Activated CD8-positive, alpha-beta T cell treated with anti-CD3 and anti-CD28 coated beads for 36 hours (primary cell): ENCODE data around the gene GSE1. TPM values are rescaled to one million over a fixed set of nuclear protein-coding genes. Genes with fewer than 3 reads are reported as not detected.

Source experiments
- ATAC-seq: fragments of 200-7000 bp; cut with Tn5 transposase; one replicate; pipeline ENCODE4 v1.10.0; 2021; ENCODE audit warnings: mild to moderate bottlenecking, moderate library complexity
- CTCF ChIA-PET: fragments of 350-600 bp; sonication (Branson Sonifier 250); formaldehyde crosslinking; loops from one replicate; lab custom pipeline; 2021; ENCODE audit warnings: antibody characterized with exemption; lab: Charles Lee
- POLR2A ChIA-PET: fragments of 350-600 bp; sonication (Branson Sonifier 250); formaldehyde crosslinking; loops from one replicate; lab custom pipeline; 2021; ENCODE audit warnings: antibody characterized with exemption; lab: Charles Lee
- DNase-seq: peaks from one replicate; pipeline ENCODE4 v3.0.0-alpha.2; 2020
- H3K27ac Mint-ChIP-seq: one replicate; pipeline ENCODE4 v1.8.0; 2021; ENCODE audit warnings: mild to moderate bottlenecking, mixed read lengths
- H3K27me3 Mint-ChIP-seq: one replicate; pipeline ENCODE4 v1.8.0; 2021; ENCODE audit warnings: mixed read lengths
- H3K36me3 Mint-ChIP-seq: one replicate; pipeline ENCODE4 v1.8.0; 2021; ENCODE audit warnings: low read depth, mixed read lengths
- H3K4me1 Mint-ChIP-seq: one replicate; pipeline ENCODE4 v1.8.0; 2021; ENCODE audit warnings: low read depth, mixed read lengths
- H3K4me3 Mint-ChIP-seq: one replicate; pipeline ENCODE4 v1.8.0; 2021; ENCODE audit warnings: mild to moderate bottlenecking, moderate library complexity, mixed read lengths
- H3K9me3 Mint-ChIP-seq: one replicate; pipeline ENCODE4 v1.8.0; 2021; ENCODE audit warnings: mixed read lengths
- intact Hi-C: fragments of 100-400 bp; cut with micrococcal nuclease; formaldehyde crosslinking; loops from one replicate; pipeline ENCODE4 v1.10.0; 2022
- total RNA-seq, 2 experiments: library from RNA; stranded (reverse); gene quantifications; one replicate each; pipeline ENCODE4 v1.2.3, GENCODE V29; 2021
- TF ChIP-seq, protein P1 (sequence below): fragments of 200-600 bp; IDR thresholded peaks from one replicate; pipeline ENCODE4 v1.8.0; 2022; ENCODE audit warnings: antibody characterized with exemption, mild to moderate bottlenecking

The GSE1 gene
- total RNA-seq, 2 experiments from 2014 or later = 33.6 to 34.5 TPM

- POLR2A ChIA-PET = no interaction called here
- Mint-ChIP-seq H3K27ac (no peak overlapping the region), H3K9me3 (no peaks in the 10 kb centered on the region), H3K36me3 (peaks cover 29% of the 10 kb centered on the region), H3K4me1 (no peaks in the 10 kb centered on the region), H3K27me3 (no peaks in the 10 kb centered on the region), H3K4me3 (no peak overlapping the region)
- TF ChIP-seq, protein P1, sequence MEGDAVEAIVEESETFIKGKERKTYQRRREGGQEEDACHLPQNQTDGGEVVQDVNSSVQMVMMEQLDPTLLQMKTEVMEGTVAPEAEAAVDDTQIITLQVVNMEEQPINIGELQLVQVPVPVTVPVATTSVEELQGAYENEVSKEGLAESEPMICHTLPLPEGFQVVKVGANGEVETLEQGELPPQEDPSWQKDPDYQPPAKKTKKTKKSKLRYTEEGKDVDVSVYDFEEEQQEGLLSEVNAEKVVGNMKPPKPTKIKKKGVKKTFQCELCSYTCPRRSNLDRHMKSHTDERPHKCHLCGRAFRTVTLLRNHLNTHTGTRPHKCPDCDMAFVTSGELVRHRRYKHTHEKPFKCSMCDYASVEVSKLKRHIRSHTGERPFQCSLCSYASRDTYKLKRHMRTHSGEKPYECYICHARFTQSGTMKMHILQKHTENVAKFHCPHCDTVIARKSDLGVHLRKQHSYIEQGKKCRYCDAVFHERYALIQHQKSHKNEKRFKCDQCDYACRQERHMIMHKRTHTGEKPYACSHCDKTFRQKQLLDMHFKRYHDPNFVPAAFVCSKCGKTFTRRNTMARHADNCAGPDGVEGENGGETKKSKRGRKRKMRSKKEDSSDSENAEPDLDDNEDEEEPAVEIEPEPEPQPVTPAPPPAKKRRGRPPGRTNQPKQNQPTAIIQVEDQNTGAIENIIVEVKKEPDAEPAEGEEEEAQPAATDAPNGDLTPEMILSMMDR = no peak
- ATAC-seq (no peak), DNase-seq (no peak)
- CTCF ChIA-PET = no interaction called here
- intact Hi-C loops = no loop called here
Measured at GRCh38 chr16:85665373-85665740, 52.2 kb downstream of the GSE1 start.

DNA sequence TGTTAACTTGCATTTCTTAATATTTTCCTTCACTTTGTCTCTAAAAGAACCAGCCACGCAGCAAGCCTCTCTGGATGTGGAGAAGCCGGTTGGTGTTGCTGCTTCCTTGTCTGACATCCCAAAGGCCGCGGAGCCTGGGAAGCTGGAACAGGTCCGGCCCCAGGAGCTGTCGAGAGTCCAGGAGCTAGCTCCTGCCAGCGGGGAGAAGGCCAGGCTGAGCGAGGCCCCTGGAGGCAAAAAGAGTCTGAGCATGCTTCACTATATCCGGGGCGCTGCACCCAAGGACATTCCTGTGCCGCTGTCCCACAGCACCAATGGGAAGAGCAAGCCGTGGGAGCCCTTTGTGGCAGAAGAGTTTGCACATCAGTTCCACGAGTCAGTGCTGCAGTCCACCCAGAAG, 52.8 kb downstream of the GSE1 start:
- H3K4me3 Mint-ChIP-seq = no peak overlapping the region
- intact Hi-C loops = no loop called here
- ATAC-seq (no peak), DNase-seq (no peak)
- no peaks in the 10 kb centered on the region for H3K4me1 Mint-ChIP-seq
- peaks cover 32% of the 10 kb centered on the region for H3K36me3 Mint-ChIP-seq
- H3K27ac Mint-ChIP-seq = no peak overlapping the region
- TF ChIP-seq, protein P1 = no peak
- ChIA-PET POLR2A (no interaction called here), CTCF (no interaction called here)
- no peaks in the 10 kb centered on the region for H3K9me3 Mint-ChIP-seq
- no peaks in the 10 kb centered on the region for H3K27me3 Mint-ChIP-seq

DNA sequence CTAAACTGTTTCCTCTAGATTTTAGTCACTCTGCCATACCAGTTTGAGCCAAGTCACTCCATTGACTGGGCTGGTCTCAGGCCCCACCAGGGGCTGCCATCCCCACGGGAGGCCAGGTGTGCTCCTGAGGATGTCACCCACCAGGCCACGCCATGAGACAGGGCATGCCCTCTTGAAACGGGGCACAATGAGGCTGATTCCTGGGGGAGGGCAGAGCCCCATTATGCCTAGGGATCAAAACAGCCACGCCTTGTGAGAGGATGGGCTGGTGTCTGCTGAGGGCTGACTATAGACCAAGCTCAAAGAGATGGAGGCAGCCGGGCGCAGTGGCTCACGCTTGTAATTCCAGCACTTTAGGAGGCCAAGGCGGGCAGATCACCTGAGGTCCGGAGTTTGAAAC, 54.1 kb downstream of the GSE1 start:
- POLR2A ChIA-PET = interaction anchor here (1.5 kb wide), 1 partner anchor 25 kb away, joined by 3 read pairs; no protein-coding TSS in a partner anchor
- H3K4me1 Mint-ChIP-seq = no peaks in the 10 kb centered on the region
- H3K36me3 Mint-ChIP-seq = peaks cover 39% of the 10 kb centered on the region
- no peak overlapping the region for H3K27ac Mint-ChIP-seq
- CTCF ChIA-PET = interaction anchor here (1.2 kb wide), 1 partner anchor 11 kb away, joined by 3 read pairs; no protein-coding TSS in a partner anchor
- H3K9me3 Mint-ChIP-seq = no peaks in the 10 kb centered on the region
- DNase-seq (no peak), ATAC-seq (no peak)
- H3K4me3 Mint-ChIP-seq = no peak overlapping the region
- intact Hi-C loops = no loop called here
- TF ChIP-seq, protein P1 = no peak
- H3K27me3 Mint-ChIP-seq = no peaks in the 10 kb centered on the region

GRCh38 chr16:85667841-85668413, 54.8 kb downstream of the GSE1 start:
- ATAC-seq (no peak), DNase-seq (no peak)
- Mint-ChIP-seq H3K36me3 (peaks cover 40% of the 10 kb centered on the region), H3K4me3 (no peak overlapping the region), H3K27me3 (no peaks in the 10 kb centered on the region), H3K27ac (no peak overlapping the region), H3K4me1 (no peaks in the 10 kb centered on the region), H3K9me3 (no peaks in the 10 kb centered on the region)
- ChIA-PET CTCF (interaction anchor here (0.8 to 1.2 kb wide), 2 partner anchors 10 to 16 kb away, joined by 3 read pairs; no protein-coding TSS in a partner anchor), POLR2A (interaction anchor here (0.6 to 1.5 kb wide), 2 partner anchors 18 to 25 kb away, joined by 3 read pairs; no protein-coding TSS in a partner anchor)
- intact Hi-C loops = no loop called here
- TF ChIP-seq, protein P1 = no peak

GRCh38 chr16:85668676-85669424, 55.7 kb downstream of the GSE1 start:
- no peak overlapping the region for H3K27ac Mint-ChIP-seq
- H3K9me3 Mint-ChIP-seq = no peaks in the 10 kb centered on the region
- no peaks in the 10 kb centered on the region for H3K4me1 Mint-ChIP-seq
- peaks cover 41% of the 10 kb centered on the region for H3K36me3 Mint-ChIP-seq
- no peaks in the 10 kb centered on the region for H3K27me3 Mint-ChIP-seq
- no peak overlapping the region for H3K4me3 Mint-ChIP-seq
- DNase-seq = no peak
- ChIA-PET CTCF (interaction anchor here (0.8 to 1.2 kb wide), 2 partner anchors 9 to 15 kb away, joined by 3 read pairs; no protein-coding TSS in a partner anchor), POLR2A (interaction anchor here (0.6 kb wide), 1 partner anchor 19 kb away, joined by 3 read pairs; no protein-coding TSS in a partner anchor)
- TF ChIP-seq, protein P1 = no peak
- no peak for ATAC-seq
- intact Hi-C loops = no loop called here
